Hepatocyte (in vitro differentiated cells): ENCODE measurements around the gene SH3PXD2A. TPM values are rescaled to one million over a fixed set of nuclear protein-coding genes. Genes with fewer than 3 reads are reported as not detected.

Experiments used
- DNase-seq: peaks from one replicate; pipeline ENCODE4 v3.0.0-alpha.2; 2016; ENCODE audit warnings: low spot score
- H2AFZ ChIP-seq: fragments of 200-600 bp; sonication (generic); 2 replicates; pipeline ENCODE4 v1.6.0; 2016; ENCODE audit warnings: antibody characterized with exemption, mild to moderate bottlenecking
- H3K27ac ChIP-seq: fragments of 200-600 bp; sonication (generic); 2 replicates; pipeline ENCODE4 v1.5.1; 2016; ENCODE audit warnings: mild to moderate bottlenecking
- H3K27me3 ChIP-seq: fragments of 200-600 bp; sonication (generic); 2 replicates; pipeline ENCODE4 v1.6.1; 2016
- H3K36me3 ChIP-seq: fragments of 200-600 bp; sonication (generic); replicated peaks from 2 replicates; pipeline ENCODE4 v1.5.1; 2016; ENCODE audit warnings: low read depth; ENCODE audit not compliant: insufficient read depth
- H3K4me1 ChIP-seq: fragments of 200-600 bp; sonication (generic); 2 replicates; pipeline ENCODE4 v1.5.1; 2016; ENCODE audit warnings: mild to moderate bottlenecking, moderate library complexity; ENCODE audit not compliant: insufficient read depth
- H3K4me2 ChIP-seq: fragments of 200-600 bp; sonication (generic); 2 replicates; pipeline ENCODE4 v1.6.0; 2016
- H3K4me3 ChIP-seq: fragments of 200-600 bp; sonication (generic); 2 replicates; pipeline ENCODE4 v1.5.1; 2016; ENCODE audit warnings: mild to moderate bottlenecking
- H3K79me2 ChIP-seq: fragments of 200-600 bp; sonication (generic); 2 replicates; pipeline ENCODE4 v1.6.0; 2017; ENCODE audit warnings: mild to moderate bottlenecking
- H3K9me2 ChIP-seq: fragments of 200-600 bp; sonication (generic); replicated peaks from 2 replicates; pipeline ENCODE4 v1.6.0; 2017; ENCODE audit warnings: mild to moderate bottlenecking; ENCODE audit not compliant: insufficient read depth
- H3K9me3 ChIP-seq: fragments of 200-600 bp; sonication (generic); 2 replicates; pipeline ENCODE4 v1.5.1; 2016; ENCODE audit warnings: low read depth, mild to moderate bottlenecking
- H4K20me1 ChIP-seq: fragments of 200-600 bp; sonication (generic); 2 replicates; pipeline ENCODE4 v1.6.0; 2016; ENCODE audit warnings: mild to moderate bottlenecking; ENCODE audit not compliant: insufficient read depth, poor library complexity, severe bottlenecking
- EZH2 ChIP-seq: fragments of 200-600 bp; sonication (generic); IDR thresholded peaks from 2 replicates; pipeline ENCODE4 v1.6.1; 2016; ENCODE audit warnings: antibody characterized with exemption, mild to moderate bottlenecking, borderline replicate concordance
- EZH2phosphoT487 ChIP-seq: fragments of 200-600 bp; sonication (generic); IDR thresholded peaks from one replicate; pipeline ENCODE4 v1.6.1; 2018; ENCODE audit warnings: antibody characterized with exemption, mild to moderate bottlenecking, low read depth, moderate library complexity; ENCODE audit not compliant: unreplicated experiment, severe bottlenecking
- WGBS: methylation state at CpG from one replicate; pipeline ENCODE4 v1.1.6; 2016; ENCODE audit warnings: low lambda C conversion rate; ENCODE audit errors: missing lambda C conversion rate; 5-methylcytosine and 5-hydroxymethylcytosine counted together
- polyA plus RNA-seq: library from polyadenylated mRNA; unstranded; fragments of >200 nt; fragmentation: Nextera tagmentation; extraction: Ambion mirVana; gene quantifications from 2 replicates; pipeline ENCODE4 v1.2.1, GENCODE V29; 2016
- total RNA-seq: library from RNA; depleted of rRNA; stranded (reverse); fragments of >200 nt; gene quantifications from 2 replicates; pipeline ENCODE4 v1.2.3, GENCODE V29; 2014
- TF ChIP-seq, protein P1 (sequence below): fragments of 200-600 bp; sonication (generic); IDR thresholded peaks from 2 replicates; pipeline ENCODE4 v1.5.1; 2016; ENCODE audit warnings: antibody characterized with exemption, mild to moderate bottlenecking; ENCODE audit not compliant: poor library complexity

The SH3PXD2A gene
- total and polyA plus RNA-seq, 2 experiments from 2014 or later = 8.4 to 13.6 TPM

DNA sequence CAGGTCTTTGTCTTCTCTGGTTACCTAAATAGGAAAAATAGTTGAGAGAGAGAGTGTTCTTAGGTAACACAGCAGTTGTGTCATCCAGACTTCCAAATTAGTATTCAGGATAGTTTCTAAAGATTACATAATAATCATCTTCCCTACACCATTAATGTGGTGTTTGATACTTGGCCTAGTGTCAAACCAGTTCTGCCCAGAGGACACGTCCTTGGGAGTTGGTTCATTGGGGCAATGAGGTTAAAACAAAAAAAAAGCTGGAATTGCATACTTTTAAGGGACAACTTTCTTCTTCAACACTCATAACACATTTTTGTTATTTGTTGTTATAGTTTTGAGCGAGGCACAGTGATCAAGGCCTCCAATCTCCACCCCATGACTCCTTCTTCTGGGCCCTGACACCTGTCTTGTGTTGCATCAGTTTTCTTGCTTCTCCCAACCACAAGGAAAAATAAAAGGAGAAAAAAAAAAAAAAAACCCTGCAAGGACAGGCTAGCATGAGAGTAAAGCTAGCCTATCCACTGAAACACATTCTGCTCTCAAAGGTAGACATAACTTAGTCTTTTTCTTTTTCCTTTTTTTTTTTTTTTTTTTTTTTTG, 33.8 kb upstream of the SH3PXD2A start:
- Histone ChIP-seq H3K36me3 (no peaks in the 10 kb centered on the region), H3K4me3 (no peak overlapping the region), H2AFZ (no peak overlapping the region), H3K79me2 (no peaks in the 10 kb centered on the region), H3K4me2 (no peak overlapping the region), H4K20me1 (no peaks in the 10 kb centered on the region), H3K9me2 (no peaks in the 10 kb centered on the region), H3K4me1 (peaks cover 33% of the 10 kb centered on the region), H3K27me3 (no peaks in the 10 kb centered on the region), H3K27ac (peak overlapping the region; percentile 97), H3K9me3 (no peaks in the 10 kb centered on the region)
- 87% methylated on average over 2 of the region's 2 CpGs for whole genome bisulfite sequencing
- TF ChIP-seq, protein P1, sequence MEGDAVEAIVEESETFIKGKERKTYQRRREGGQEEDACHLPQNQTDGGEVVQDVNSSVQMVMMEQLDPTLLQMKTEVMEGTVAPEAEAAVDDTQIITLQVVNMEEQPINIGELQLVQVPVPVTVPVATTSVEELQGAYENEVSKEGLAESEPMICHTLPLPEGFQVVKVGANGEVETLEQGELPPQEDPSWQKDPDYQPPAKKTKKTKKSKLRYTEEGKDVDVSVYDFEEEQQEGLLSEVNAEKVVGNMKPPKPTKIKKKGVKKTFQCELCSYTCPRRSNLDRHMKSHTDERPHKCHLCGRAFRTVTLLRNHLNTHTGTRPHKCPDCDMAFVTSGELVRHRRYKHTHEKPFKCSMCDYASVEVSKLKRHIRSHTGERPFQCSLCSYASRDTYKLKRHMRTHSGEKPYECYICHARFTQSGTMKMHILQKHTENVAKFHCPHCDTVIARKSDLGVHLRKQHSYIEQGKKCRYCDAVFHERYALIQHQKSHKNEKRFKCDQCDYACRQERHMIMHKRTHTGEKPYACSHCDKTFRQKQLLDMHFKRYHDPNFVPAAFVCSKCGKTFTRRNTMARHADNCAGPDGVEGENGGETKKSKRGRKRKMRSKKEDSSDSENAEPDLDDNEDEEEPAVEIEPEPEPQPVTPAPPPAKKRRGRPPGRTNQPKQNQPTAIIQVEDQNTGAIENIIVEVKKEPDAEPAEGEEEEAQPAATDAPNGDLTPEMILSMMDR = no peak
- TF ChIP-seq EZH2phosphoT487 (no peak), EZH2 (no peak)
- no peak for DNase-seq

DNA sequence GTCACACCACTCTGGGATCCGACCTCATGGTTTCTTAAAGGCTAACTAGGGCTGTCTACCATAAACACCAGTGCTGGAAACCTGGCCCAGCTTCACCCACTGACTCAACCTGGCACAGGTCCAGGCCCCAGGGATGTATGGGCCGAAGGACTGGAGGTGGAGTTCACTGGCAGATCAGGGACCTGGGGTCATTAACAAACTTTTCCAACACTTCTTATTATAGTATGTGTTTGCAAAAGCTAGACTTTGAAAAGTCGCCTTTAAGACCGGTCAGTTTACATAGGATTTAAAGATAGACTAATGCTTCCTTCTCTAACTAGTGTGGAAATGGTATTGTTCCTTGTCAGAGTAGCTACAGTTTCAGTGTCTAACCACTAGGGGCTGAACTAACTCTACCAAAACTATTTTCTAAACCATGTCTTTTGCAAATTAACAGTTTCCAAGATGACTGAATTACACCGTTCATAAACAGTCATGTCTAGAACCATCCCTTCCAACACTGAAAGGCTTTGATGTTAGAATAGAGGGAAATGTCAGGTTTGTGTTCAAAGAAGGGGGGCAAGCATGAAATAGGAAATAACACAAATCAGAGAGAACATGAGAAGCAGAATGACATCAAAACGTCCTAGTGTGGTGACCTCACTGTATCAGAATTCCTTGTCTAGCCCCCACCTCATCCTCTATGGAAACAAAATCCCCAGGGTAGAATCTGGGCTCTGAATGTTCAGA, 32.9 kb upstream of the SH3PXD2A start:
- no peak overlapping the region for H2AFZ ChIP-seq

DNA sequence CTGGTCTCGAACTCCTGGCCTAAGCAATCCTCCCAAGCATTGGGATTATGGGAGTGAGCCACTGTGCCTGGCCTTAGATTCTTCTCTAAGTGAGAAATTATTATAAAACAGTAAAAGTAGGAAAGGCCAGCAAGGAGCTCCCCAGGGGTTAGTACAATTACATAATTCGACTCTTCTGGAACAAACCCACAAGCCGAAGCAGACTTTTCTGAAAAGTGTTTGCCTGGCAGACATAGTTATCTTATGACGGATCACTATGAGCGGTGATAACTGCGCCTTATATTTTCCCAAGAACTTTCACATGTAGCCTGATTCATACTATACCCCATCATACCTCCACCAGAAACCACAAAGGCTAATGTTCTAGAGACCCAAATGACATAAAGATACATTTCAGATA, 30.2 kb upstream of the SH3PXD2A start:
- Histone ChIP-seq H3K4me3 (no peak overlapping the region), H3K27me3 (no peaks in the 10 kb centered on the region), H3K79me2 (no peaks in the 10 kb centered on the region), H3K9me3 (no peaks in the 10 kb centered on the region), H2AFZ (no peak overlapping the region), H3K4me1 (peaks cover 22% of the 10 kb centered on the region), H3K9me2 (no peaks in the 10 kb centered on the region), H3K27ac (no peak overlapping the region), H4K20me1 (no peaks in the 10 kb centered on the region), H3K4me2 (no peak overlapping the region), H3K36me3 (no peaks in the 10 kb centered on the region)
- 88% methylated on average over 6 of the region's 6 CpGs for WGBS
- no peak for DNase-seq
- TF ChIP-seq, protein P1 = no peak
- TF ChIP-seq EZH2phosphoT487 (no peak), EZH2 (no peak)

More for the DNA sequence above, 32.9 kb upstream of the SH3PXD2A start:
- Histone ChIP-seq H4K20me1 (no peaks in the 10 kb centered on the region), H3K4me3 (no peak overlapping the region), H3K27ac (peak overlapping the region; percentile 97), H3K4me2 (peak overlapping the region; percentile 3), H3K36me3 (no peaks in the 10 kb centered on the region), H3K9me3 (no peaks in the 10 kb centered on the region), H3K79me2 (no peaks in the 10 kb centered on the region), H3K4me1 (peaks cover 25% of the 10 kb centered on the region), H3K9me2 (no peaks in the 10 kb centered on the region), H3K27me3 (no peaks in the 10 kb centered on the region)
- TF ChIP-seq EZH2phosphoT487 = no peak
- TF ChIP-seq EZH2 = no peak
- TF ChIP-seq, protein P1 = peak; percentile 94
- peak; percentile 88 for DNase-seq
- 14% methylated on average over 6 of the region's 6 CpGs for WGBS
